CD14-positive monocyte (primary cell): ENCODE results near the gene PAPSS2. TPM values are rescaled to one million over a fixed set of nuclear protein-coding genes. Genes with fewer than 3 reads are reported as not detected.

Experiments
- DNase-seq, 3 donors: peaks; one replicate each; pipeline ENCODE4 v3.0.0-alpha.2; 2011 to 2022
- H2AFZ ChIP-seq: 2 replicates; pipeline ENCODE4 v1.6.0; 2012; ENCODE audit warnings: mild to moderate bottlenecking, low read depth, low read length, inconsistent platforms; ENCODE audit not compliant: insufficient read depth, poor library complexity, severe bottlenecking
- H3K27ac ChIP-seq, 2 donors: 1 replicate in 1 of 2; 2 replicates in 1 of 2; pipeline ENCODE4 v1.5.1; 2012 to 2013; ENCODE audit warnings: low read length in 2 of 2, control low read depth in 1 of 2, inconsistent platforms in 1 of 2, low read depth in 1 of 2, mild to moderate bottlenecking in 1 of 2
- H3K27me3 ChIP-seq, 2 donors: one replicate each; pipeline versions ENCODE4 v1.6.0 to v1.6.1; 2011 to 2013; ENCODE audit warnings: low read length in 2 of 2; ENCODE audit not compliant: control insufficient read depth in 2 of 2, insufficient read depth in 2 of 2
- H3K36me3 ChIP-seq, 2 donors: replicated peaks in 1 of 2; 1 replicate in 1 of 2; 2 replicates in 1 of 2; pipeline versions ENCODE4 v1.5.1 to v1.6.1; 2012 to 2013; ENCODE audit warnings: low read length in 2 of 2, control low read depth in 1 of 2, inconsistent platforms in 1 of 2, mild to moderate bottlenecking in 1 of 2; ENCODE audit not compliant: insufficient read depth in 2 of 2, control insufficient read depth in 1 of 2
- H3K4me1 ChIP-seq, 2 donors: 1 replicate in 1 of 2; 2 replicates in 1 of 2; pipeline versions ENCODE4 v1.5.1 to v1.6.1; 2012 to 2013; ENCODE audit warnings: low read length in 2 of 2, control low read depth in 1 of 2, inconsistent platforms in 1 of 2, mild to moderate bottlenecking in 1 of 2, moderate library complexity in 1 of 2; ENCODE audit not compliant: insufficient read depth in 2 of 2, control insufficient read depth in 1 of 2
- H3K4me2 ChIP-seq: replicated peaks from 2 replicates; pipeline ENCODE3; 2012; ENCODE audit warnings: low read length, moderate library complexity, mild to moderate bottlenecking; ENCODE audit not compliant: poor library complexity, severe bottlenecking; ENCODE audit errors: extremely low read depth
- H3K4me3 ChIP-seq, 3 experiments: fragments of 200-600 bp in 1 of 3; sonication (generic) in 1 of 3; replicated peaks in 1 of 3; 1 replicate in 2 of 3; 2 replicates in 1 of 3; pipeline ENCODE4 v1.5.1; 2011 to 2013; ENCODE audit warnings: low read length in 3 of 3, mild to moderate bottlenecking in 3 of 3, control low read depth in 2 of 3, low read depth in 2 of 3, inconsistent platforms in 1 of 3, moderate library complexity in 1 of 3
- H3K79me2 ChIP-seq: 2 replicates; pipeline ENCODE4 v1.6.0; 2012; ENCODE audit warnings: mild to moderate bottlenecking, control low read depth, inconsistent platforms, low read length, moderate library complexity; ENCODE audit not compliant: insufficient read depth
- H3K9ac ChIP-seq: 2 replicates; pipeline ENCODE4 v1.6.0; 2017; ENCODE audit warnings: low read length, mild to moderate bottlenecking; ENCODE audit not compliant: insufficient read depth, poor library complexity, severe bottlenecking
- H3K9me3 ChIP-seq, 2 donors: replicated peaks in 1 of 2; 1 replicate in 1 of 2; 2 replicates in 1 of 2; pipeline versions ENCODE4 v1.5.1 to v1.6.1; 2012 to 2013; ENCODE audit warnings: low read length in 2 of 2, control low read depth in 1 of 2; ENCODE audit not compliant: control insufficient read depth in 1 of 2, insufficient read depth in 1 of 2
- H4K20me1 ChIP-seq: 2 replicates; pipeline ENCODE4 v1.6.0; 2012; ENCODE audit warnings: mild to moderate bottlenecking, low read length, control low read depth, moderate library complexity; ENCODE audit not compliant: insufficient read depth
- H3K27ac Mint-ChIP-seq, 7 donors: one replicate each; pipeline ENCODE4 v1.8.0; 2020; ENCODE audit warnings: mild to moderate bottlenecking in 7 of 7, mixed read lengths in 7 of 7, moderate library complexity in 6 of 7, inconsistent platforms in 2 of 7
- H3K27me3 Mint-ChIP-seq, 3 donors: one replicate each; pipeline ENCODE4 v1.8.0; 2021 to 2022; ENCODE audit warnings: low read depth in 3 of 3, mild to moderate bottlenecking in 3 of 3, mixed read lengths in 3 of 3, moderate library complexity in 3 of 3, inconsistent platforms in 1 of 3
- H3K36me3 Mint-ChIP-seq, 2 donors: one replicate each; pipeline ENCODE4 v1.8.0; 2020; ENCODE audit warnings: mixed read lengths in 2 of 2, inconsistent platforms in 1 of 2, mild to moderate bottlenecking in 1 of 2
- H3K4me1 Mint-ChIP-seq: one replicate; pipeline ENCODE4 v1.8.0; 2020; ENCODE audit warnings: mild to moderate bottlenecking, mixed read lengths
- H3K4me3 Mint-ChIP-seq, 2 donors: one replicate each; pipeline ENCODE4 v1.8.0; 2020; ENCODE audit warnings: mild to moderate bottlenecking in 2 of 2, mixed read lengths in 2 of 2, moderate library complexity in 1 of 2
- H3K9me3 Mint-ChIP-seq, 7 donors: one replicate each; pipeline ENCODE4 v1.8.0; 2020 to 2022; ENCODE audit warnings: mixed read lengths in 7 of 7, mild to moderate bottlenecking in 6 of 7, moderate library complexity in 6 of 7, inconsistent platforms in 2 of 7
- WGBS: methylation state at CpG from one replicate; pipeline ENCODE4 v1.1.5; 2013; ENCODE audit warnings: missing lambda C conversion rate; ENCODE audit not compliant: insufficient coverage; 5-methylcytosine and 5-hydroxymethylcytosine counted together
- intact Hi-C, 2 donors: fragments of 100-400 bp; cut with micrococcal nuclease; formaldehyde crosslinking; loops; one replicate each; pipeline versions ENCODE4 v1.15.0 to v1.15.1; 2023
- polyA plus RNA-seq, 3 donors: library from polyadenylated mRNA; depleted of rRNA in 1 of 3; unstranded in 2 of 3; stranded (reverse) in 1 of 3; fragments of 300-500 nt in 2 of 3; fragments of >200 nt in 1 of 3; fragmentation: Illumina TruSeq in 2 of 3; gene quantifications; 1 replicate in 2 of 3; 2 replicates in 1 of 3; pipeline ENCODE4 v1.2.3, GENCODE V29; 2012 to 2021
- TF ChIP-seq, protein P1 (sequence below): fragments of 200-600 bp; IDR thresholded peaks from one replicate; pipeline ENCODE4 v1.8.0; 2022; ENCODE audit warnings: antibody characterized with exemption, mild to moderate bottlenecking

Gene PAPSS2
- polyA plus RNA-seq, 3 donors = 3.5 to 6.5 (median 6.2) TPM

GRCh38 chr10:87790185-87790584, 130.5 kb downstream of the PAPSS2 start:
- no peaks in the 10 kb centered on the region for H3K27me3 ChIP-seq
- no peak overlapping the region for H3K4me2 ChIP-seq
- H3K4me1 Mint-ChIP-seq = peaks cover 2% of the 10 kb centered on the region
- no CpG with 5 or more reads among the region's 3 CpGs for WGBS
- H3K27me3 Mint-ChIP-seq = no peaks in the 10 kb centered on the region
- H3K27ac ChIP-seq = no peak overlapping the region
- no peak overlapping the region for H3K9ac ChIP-seq
- no peak overlapping the region for H2AFZ ChIP-seq
- no peaks in the 10 kb centered on the region for H3K4me1 ChIP-seq
- H3K27ac Mint-ChIP-seq = no peak overlapping the region
- H3K36me3 Mint-ChIP-seq = peaks cover 39 to 55% of the 10 kb centered on the region in 2 donors
- TF ChIP-seq, protein P1, sequence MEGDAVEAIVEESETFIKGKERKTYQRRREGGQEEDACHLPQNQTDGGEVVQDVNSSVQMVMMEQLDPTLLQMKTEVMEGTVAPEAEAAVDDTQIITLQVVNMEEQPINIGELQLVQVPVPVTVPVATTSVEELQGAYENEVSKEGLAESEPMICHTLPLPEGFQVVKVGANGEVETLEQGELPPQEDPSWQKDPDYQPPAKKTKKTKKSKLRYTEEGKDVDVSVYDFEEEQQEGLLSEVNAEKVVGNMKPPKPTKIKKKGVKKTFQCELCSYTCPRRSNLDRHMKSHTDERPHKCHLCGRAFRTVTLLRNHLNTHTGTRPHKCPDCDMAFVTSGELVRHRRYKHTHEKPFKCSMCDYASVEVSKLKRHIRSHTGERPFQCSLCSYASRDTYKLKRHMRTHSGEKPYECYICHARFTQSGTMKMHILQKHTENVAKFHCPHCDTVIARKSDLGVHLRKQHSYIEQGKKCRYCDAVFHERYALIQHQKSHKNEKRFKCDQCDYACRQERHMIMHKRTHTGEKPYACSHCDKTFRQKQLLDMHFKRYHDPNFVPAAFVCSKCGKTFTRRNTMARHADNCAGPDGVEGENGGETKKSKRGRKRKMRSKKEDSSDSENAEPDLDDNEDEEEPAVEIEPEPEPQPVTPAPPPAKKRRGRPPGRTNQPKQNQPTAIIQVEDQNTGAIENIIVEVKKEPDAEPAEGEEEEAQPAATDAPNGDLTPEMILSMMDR = no peak
- H4K20me1 ChIP-seq = peaks cover 7% of the 10 kb centered on the region
- H3K4me3 Mint-ChIP-seq = no peak overlapping the region
- H3K9me3 Mint-ChIP-seq = no peaks in the 10 kb centered on the region
- H3K4me3 ChIP-seq = no peak overlapping the region
- peaks cover 34 to 75% of the 10 kb centered on the region in 2 donors for H3K36me3 ChIP-seq
- no peak for DNase-seq
- no peaks in the 10 kb centered on the region for H3K9me3 ChIP-seq
- H3K79me2 ChIP-seq = no peaks in the 10 kb centered on the region
- intact Hi-C loops = no loop called here

- no peaks in the 10 kb centered on the region for H3K9me3 ChIP-seq
- H3K9ac ChIP-seq = no peak overlapping the region
- intact Hi-C loops = no loop called here
- H3K9me3 Mint-ChIP-seq = no peaks in the 10 kb centered on the region
- peaks cover 2% of the 10 kb centered on the region for H3K4me1 Mint-ChIP-seq
- TF ChIP-seq, protein P1 = no peak
- peaks cover 0 to 1% (median 0%) of the 10 kb centered on the region in 3 donors for H3K27me3 Mint-ChIP-seq
- no CpG with 5 or more reads among the region's 3 CpGs for WGBS
- H3K27me3 ChIP-seq = no peaks in the 10 kb centered on the region
- H3K36me3 ChIP-seq = peaks cover 25 to 72% of the 10 kb centered on the region in 2 donors
- no peak overlapping the region for H3K4me3 ChIP-seq
- H2AFZ ChIP-seq = no peak overlapping the region
- no peak overlapping the region for H3K4me3 Mint-ChIP-seq
- no peak overlapping the region for H3K27ac Mint-ChIP-seq
- DNase-seq = no peak
- H3K27ac ChIP-seq = no peak overlapping the region
- H3K4me1 ChIP-seq = no peaks in the 10 kb centered on the region
- H3K79me2 ChIP-seq = no peaks in the 10 kb centered on the region
- peaks cover 29 to 48% of the 10 kb centered on the region in 2 donors for H3K36me3 Mint-ChIP-seq
- peaks cover 7% of the 10 kb centered on the region for H4K20me1 ChIP-seq
- H3K4me2 ChIP-seq = no peak overlapping the region
These were observed 134.6 kb downstream of the PAPSS2 start for GRCh38 chr10:87794285-87794684.

Other genes with a start within 250 kb of the PAPSS2 start
- 1 to 10 TPM; 1.7 to 9.7 (median 9.0) TPM for gene MINPP1, start 155.0 kb upstream of the PAPSS2 start, polyA plus RNA-seq
- gene ATAD1, start 158.3 kb downstream of the PAPSS2 start, polyA plus RNA-seq = 10 to 100 TPM in 2 of 3 donors, 1 to 10 TPM in 1; 6.3 to 13.2 (median 10.2) TPM
- under 1 TPM; 0.11 to 0.23 (median 0.12) TPM for gene KLLN, start 203.7 kb downstream of the PAPSS2 start, polyA plus RNA-seq
- gene PTEN, start 203.7 kb downstream of the PAPSS2 start, polyA plus RNA-seq = 10 to 100 TPM; 30.5 to 57.6 (median 37.7) TPM